ENCODE measurements around the gene INPP5A. TPM values are rescaled to one million over a fixed set of nuclear protein-coding genes. Genes with fewer than 3 reads are reported as not detected.
A peak's percentile ranks its signal among the peaks of the same experiment; 100 is the strongest.

INPP5A gene
- total RNA-seq, 1 donor from 2014 or later, result 41.0 TPM

GRCh38 chr10:132687181-132687892, 149.8 kb downstream of the INPP5A start:
- H3K27me3 Mint-ChIP-seq (ENCODE audit: low read depth), result no peaks in the 10 kb centered on the region
- H3K4me3 Mint-ChIP-seq, result no peak overlapping the region
- H3K27ac Mint-ChIP-seq, result no peak overlapping the region
- H3K4me1 Mint-ChIP-seq, result peaks cover 7% of the 10 kb centered on the region
- no peak for TF ChIP-seq CTCF (IDR thresholded peaks at IDR 0.05; ENCODE audit: unreplicated experiment)
- DNase-seq (ENCODE audit: low spot score in 2 of 2, unreplicated experiment in 2 of 2), result peak in 1 of 2 experiments; percentile 13
- H3K36me3 Mint-ChIP-seq, result peaks cover 23% of the 10 kb centered on the region
- peaks cover 8% of the 10 kb centered on the region for H3K9me3 Mint-ChIP-seq

- Mint-ChIP-seq H3K27me3 (ENCODE audit: low read depth) (no peaks in the 10 kb centered on the region), H3K4me1 (peaks cover 7% of the 10 kb centered on the region), H3K27ac (no peak overlapping the region), H3K9me3 (peaks cover 15% of the 10 kb centered on the region), H3K36me3 (peaks cover 29% of the 10 kb centered on the region), H3K4me3 (no peak overlapping the region)
- DNase-seq (ENCODE audit: low spot score in 2 of 2, unreplicated experiment in 2 of 2), result peak in 1 of 2 experiments; percentile 5
- no peak for TF ChIP-seq CTCF (IDR thresholded peaks at IDR 0.05; ENCODE audit: unreplicated experiment)
Observed at GRCh38 chr10:132687893-132688579, 150.4 kb downstream of the INPP5A start.

- peak in 1 of 2 experiments; percentile 6 for DNase-seq (ENCODE audit: low spot score in 2 of 2, unreplicated experiment in 2 of 2)
- peaks cover 31% of the 10 kb centered on the region for H3K36me3 Mint-ChIP-seq
- H3K27ac Mint-ChIP-seq, result no peak overlapping the region
- no peaks in the 10 kb centered on the region for H3K27me3 Mint-ChIP-seq (ENCODE audit: low read depth)
- no peak for TF ChIP-seq CTCF (IDR thresholded peaks at IDR 0.05; ENCODE audit: unreplicated experiment)
- H3K4me3 Mint-ChIP-seq, result no peak overlapping the region
- H3K9me3 Mint-ChIP-seq, result peaks cover 22% of the 10 kb centered on the region
- peaks cover 7% of the 10 kb centered on the region for H3K4me1 Mint-ChIP-seq
Observed at GRCh38 chr10:132688580-132689420, 151.2 kb downstream of the INPP5A start.

DNA sequence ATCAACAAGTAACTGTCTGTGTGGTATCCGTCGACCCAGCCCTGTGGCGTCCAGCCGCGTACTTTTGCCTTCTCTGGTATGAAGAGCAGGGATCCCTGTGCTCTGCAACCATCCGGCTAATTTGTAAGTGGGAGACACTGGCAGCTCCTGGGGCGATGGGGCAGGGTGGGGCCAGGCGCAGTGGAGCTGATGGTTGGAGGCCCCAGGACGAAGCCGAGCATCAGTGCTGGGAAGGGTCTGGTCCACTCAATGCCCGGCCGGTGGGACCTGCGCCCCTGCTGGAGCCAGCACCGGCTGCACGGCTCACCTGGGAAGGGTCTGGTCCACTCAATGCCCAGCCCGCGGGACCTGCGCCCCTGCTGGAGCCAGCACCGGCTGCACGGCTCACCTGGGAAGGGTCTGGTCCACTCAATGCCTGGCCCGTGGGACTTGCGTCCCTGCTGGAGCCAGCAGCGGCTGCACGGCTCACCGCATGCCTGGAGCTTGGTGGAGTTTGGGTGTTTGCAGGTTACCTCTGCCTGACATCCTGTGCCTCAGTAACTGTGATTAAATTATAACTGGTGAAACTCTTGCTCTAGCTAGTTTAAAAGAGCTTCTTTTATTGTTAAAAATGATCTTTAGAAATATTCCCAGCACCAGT, 152.3 kb downstream of the INPP5A start:
- Mint-ChIP-seq H3K27ac (no peak overlapping the region), H3K27me3 (ENCODE audit: low read depth) (no peaks in the 10 kb centered on the region), H3K36me3 (peaks cover 33% of the 10 kb centered on the region), H3K9me3 (peaks cover 33% of the 10 kb centered on the region), H3K4me3 (no peak overlapping the region), H3K4me1 (peaks cover 4% of the 10 kb centered on the region)
- DNase-seq (ENCODE audit: low spot score in 2 of 2, unreplicated experiment in 2 of 2), result peak in 1 of 2 experiments; percentile 12
- no peak for TF ChIP-seq CTCF (IDR thresholded peaks at IDR 0.05; ENCODE audit: unreplicated experiment)

DNA sequence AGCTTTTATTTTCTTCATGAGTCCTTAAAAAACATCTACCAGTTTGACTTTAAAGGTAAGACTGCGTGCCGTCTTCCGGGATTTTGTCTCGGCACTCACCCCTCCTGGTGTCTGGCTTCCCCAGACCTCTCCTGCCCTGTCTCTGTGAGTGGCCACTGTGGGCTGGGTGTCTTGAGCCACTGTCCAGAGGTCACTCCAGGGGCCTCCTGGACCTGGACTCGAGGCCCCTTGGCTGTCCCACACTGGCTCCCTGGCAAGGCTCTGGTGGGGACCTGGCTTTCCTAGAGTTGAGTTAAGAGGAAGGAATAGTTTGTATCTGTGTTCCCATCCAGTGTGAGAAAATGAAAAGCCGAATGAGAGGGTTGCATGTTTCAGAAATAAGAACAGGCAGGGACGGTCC, 152.8 kb downstream of the INPP5A start:
- TF ChIP-seq CTCF (IDR thresholded peaks at IDR 0.05; ENCODE audit: unreplicated experiment), result no peak
- H3K27me3 Mint-ChIP-seq (ENCODE audit: low read depth), result no peaks in the 10 kb centered on the region
- H3K36me3 Mint-ChIP-seq, result peaks cover 38% of the 10 kb centered on the region
- no peak for DNase-seq (ENCODE audit: low spot score in 2 of 2, unreplicated experiment in 2 of 2)
- H3K9me3 Mint-ChIP-seq, result peaks cover 38% of the 10 kb centered on the region
- H3K27ac Mint-ChIP-seq, result no peak overlapping the region
- H3K4me3 Mint-ChIP-seq, result no peak overlapping the region
- peaks cover under 1% of the 10 kb centered on the region for H3K4me1 Mint-ChIP-seq

All from mesothelial cell of epicardium (in vitro differentiated cells).